RPMI7951 (cell line): ENCODE results near the gene DZIP3. TPM values are rescaled to one million over a fixed set of nuclear protein-coding genes. Genes with fewer than 3 reads are reported as not detected.
A peak's percentile ranks its signal among the peaks of the same experiment; 100 is the strongest.
"Not testable (repeated sequence)": the region's sequence is repeated elsewhere in the genome, so short reads cannot be mapped to it uniquely, and the experiment has no call there.

ENCODE experiments used
- DNase-seq: peaks from one replicate; pipeline ENCODE4 v3.0.0-alpha.2; 2012; ENCODE audit warnings: low read depth
- total RNA-seq: library from RNA; depleted of rRNA; stranded (reverse); fragments of >200 nt; shearing (Covaris generic); gene quantifications from 2 replicates; pipeline ENCODE4 v1.2.3, GENCODE V29; 2014

Gene DZIP3
- total RNA-seq, 1 experiment from 2014 or later = 12.5 TPM

GRCh38 chr3:108602249-108602934, 12.9 kb downstream of the DZIP3 start:
- DNase-seq = no peak

- no peak for DNase-seq
These were observed 13.4 kb downstream of the DZIP3 start for GRCh38 chr3:108602935-108603294.

DNA sequence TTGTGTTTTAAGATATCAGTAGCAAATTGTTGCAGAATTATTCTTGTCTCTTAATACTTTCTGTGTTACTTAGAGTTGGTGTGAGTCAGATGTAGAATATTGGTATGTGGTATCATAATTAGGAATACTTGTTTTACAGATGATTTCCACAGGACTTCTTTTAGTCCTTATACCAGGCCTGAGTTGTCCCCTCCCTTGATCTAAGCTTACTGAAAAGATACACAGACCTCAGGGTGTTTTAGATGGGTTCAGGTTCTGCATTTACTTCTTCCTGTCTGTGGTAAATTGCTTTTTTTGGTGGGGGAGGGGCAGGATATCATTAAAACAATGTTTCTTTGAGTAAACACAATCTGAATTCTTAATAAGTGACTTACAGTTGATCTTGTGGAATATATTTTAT, 14.2 kb downstream of the DZIP3 start:
- DNase-seq = no peak

DNA sequence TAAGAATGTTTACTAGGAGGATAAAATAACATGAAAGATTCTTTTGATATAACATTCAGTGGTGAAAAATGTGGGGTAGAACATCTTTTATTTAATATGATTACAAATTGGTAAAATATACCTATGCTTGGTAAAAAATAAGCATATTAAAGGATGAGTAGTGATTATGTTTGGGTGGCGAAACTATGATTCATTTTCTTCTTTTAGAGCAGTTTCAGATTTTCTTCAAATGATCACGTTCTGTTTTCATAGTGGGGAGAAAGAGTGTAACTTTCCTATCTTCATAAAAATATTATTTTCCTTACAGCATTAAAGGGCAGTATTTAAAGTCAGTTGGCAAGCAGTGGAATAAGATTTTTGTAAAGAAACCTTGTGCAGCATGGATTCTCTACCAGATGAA, 15.5 kb downstream of the DZIP3 start:
- no peak for DNase-seq

DNA sequence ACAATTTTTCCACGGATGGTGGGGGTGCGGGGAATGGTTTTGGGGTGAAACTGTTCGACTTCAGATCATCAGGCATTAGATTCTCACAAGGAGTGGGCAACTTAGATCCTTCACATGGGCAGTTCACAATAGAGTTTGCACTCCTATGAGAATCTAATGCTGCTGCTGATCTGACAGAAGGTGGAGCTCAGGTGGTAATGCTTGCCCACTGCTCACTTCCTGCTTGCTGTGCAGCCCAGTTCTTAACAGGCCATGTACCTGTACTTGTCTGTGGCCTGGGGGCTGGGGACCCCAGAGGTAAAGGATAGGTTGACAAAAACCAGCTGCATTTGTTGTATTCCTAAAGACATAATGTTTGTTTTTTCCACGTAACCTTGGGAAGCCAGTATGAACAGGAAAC, 16.0 kb downstream of the DZIP3 start:
- DNase-seq = no peak

GRCh38 chr3:108608750-108609149, 19.2 kb downstream of the DZIP3 start:
- DNase-seq = no peak

GRCh38 chr3:108610651-108611050, 21.1 kb downstream of the DZIP3 start:
- DNase-seq = no peak

DNA sequence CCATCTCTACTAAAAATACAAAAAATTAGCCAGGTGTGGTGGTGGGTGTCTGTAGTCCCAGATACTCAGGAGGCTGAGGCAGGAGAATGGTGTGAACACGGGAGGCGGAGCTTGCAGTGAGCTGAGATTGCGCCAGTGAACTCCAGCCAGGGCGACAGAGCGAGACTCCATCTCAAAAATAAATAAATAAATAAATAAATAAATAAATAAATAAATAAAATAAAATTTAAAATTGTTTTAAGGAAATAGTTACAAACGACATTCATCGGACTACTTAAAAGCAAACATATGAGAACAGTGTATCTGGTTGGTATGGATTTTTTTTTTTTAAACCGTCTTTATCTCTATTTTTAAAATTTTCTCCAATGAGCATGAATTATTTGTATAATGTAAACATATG, 26.6 kb downstream of the DZIP3 start:
- DNase-seq = not testable (repeated sequence)

DNA sequence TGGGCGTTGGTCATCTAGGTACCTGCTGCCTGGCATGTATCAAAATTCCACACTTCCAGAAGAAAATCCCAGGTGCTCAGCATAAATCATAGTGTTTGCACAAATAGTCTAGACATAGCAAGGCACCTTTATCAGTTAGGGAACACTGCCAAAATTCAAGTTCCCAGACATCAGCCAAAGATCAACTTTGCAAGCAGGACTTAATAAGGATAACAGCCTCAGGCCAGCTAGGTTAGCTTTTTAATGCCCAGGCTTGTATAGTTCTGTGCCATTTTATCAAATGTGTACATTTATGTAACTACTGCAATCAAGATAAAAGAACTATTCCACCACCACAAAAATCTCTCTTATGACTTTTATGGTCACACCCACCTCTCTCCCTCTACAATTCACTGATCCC, 30.7 kb downstream of the DZIP3 start:
- no peak for DNase-seq

DNA sequence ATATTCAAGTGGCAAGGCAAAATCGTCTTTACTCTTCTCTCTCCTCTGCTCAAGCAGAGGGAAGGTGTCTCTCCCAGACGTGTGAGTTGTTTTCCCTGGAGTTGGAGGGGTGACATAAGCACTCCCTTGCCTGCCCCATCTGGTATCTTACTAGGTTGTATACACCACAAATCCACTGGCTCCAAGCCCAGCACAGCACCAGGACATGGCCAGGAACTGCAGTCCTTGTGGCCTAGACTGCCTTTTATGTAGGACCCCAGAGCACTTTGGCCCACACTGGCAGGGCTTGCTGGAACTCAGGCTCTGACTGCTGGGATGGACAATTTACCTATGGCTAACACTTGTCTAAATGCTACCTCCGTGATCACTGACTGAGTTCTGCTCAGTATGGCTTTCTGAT, 34.0 kb downstream of the DZIP3 start:
- DNase-seq = peak; percentile 19

DNA sequence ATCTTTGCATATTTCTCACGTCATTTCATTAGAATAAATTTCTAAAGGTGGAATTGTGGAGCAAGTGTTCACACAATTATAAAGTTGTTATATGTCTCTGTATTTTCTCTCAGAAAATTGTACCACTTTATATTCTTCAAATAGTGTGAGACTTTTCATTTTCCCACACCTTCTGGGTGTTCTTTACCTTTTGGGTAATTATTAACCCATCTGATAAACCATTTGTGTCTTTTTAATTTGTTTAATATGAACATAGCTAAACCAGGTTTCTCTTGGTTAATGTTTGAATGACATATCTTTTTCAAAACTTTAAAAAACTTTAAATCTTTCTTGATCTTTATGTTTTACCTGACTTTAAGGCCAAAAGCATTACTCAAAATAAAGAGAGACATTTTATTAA, 40.5 kb downstream of the DZIP3 start:
- DNase-seq = no peak

GRCh38 chr3:108642526-108642925, 53.0 kb downstream of the DZIP3 start:
- DNase-seq = no peak

GRCh38 chr3:108645364-108645763, 55.8 kb downstream of the DZIP3 start:
- DNase-seq = no peak

GRCh38 chr3:108655664-108656063, 66.1 kb downstream of the DZIP3 start:
- DNase-seq = not testable (repeated sequence)

DNA sequence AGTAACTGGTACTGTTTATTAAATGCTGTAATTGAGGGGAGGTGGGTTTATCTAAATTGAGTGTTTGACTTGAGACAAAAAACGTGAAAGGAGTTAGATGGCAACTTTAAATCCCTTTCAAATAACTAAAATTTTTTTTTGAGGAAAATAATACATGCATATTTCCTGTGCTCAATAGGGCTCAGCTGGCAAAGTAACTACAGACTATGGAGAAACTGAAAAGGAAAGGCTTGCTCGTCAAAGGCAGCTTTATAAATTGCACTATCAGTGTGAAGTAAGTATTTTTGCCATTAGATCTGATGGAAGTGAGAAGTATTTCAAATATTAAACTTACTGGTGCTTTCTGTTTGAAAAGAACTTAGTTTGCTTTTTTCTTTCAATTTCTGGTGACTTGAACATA, 72.2 kb downstream of the DZIP3 start:
- DNase-seq = no peak

- DNase-seq = peak; percentile 63
These were observed 72.7 kb downstream of the DZIP3 start for GRCh38 chr3:108662142-108662738.

DNA sequence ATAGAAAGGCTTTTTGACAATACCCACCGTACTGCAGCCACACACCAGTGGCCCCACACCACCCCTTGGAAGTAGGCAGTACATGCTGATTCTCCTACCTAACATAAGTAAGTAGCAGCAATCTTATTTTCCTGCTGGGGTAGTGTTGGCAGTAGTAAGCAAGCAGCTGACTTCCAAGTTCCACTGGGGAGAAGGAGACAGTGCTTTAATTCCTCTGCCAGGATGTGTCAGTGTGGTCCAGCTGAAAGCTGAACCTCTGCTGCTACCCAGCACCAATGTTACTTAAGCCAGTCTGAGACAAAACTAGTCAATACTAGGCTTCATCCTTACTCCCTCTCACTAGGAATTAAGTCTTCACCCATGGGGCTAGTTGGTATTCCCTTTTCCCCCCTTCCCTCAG, 74.7 kb downstream of the DZIP3 start:
- no peak for DNase-seq

GRCh38 chr3:108667312-108667711, 77.8 kb downstream of the DZIP3 start:
- DNase-seq = no peak

DNA sequence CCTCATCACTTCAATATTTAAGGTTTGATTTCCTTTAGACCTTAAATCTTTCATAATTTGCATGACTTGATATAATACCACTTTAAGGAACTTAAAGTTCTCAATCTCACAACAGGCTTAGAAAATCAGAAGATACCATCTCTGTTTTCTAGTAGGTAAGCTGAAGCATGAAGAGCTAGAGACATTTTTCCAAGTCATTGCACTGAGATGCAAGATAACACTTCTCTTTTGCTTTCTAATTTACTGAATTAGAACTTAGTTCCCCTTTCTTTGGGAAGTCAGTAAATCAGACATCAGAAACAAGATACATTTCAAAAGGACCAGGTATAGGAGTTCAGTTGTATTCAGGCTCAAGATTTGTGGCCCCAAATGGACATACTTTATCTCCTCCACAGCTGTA, 79.7 kb downstream of the DZIP3 start:
- no peak for DNase-seq

- DNase-seq = no peak
These were observed 83.2 kb downstream of the DZIP3 start for GRCh38 chr3:108672701-108673100.

DNA sequence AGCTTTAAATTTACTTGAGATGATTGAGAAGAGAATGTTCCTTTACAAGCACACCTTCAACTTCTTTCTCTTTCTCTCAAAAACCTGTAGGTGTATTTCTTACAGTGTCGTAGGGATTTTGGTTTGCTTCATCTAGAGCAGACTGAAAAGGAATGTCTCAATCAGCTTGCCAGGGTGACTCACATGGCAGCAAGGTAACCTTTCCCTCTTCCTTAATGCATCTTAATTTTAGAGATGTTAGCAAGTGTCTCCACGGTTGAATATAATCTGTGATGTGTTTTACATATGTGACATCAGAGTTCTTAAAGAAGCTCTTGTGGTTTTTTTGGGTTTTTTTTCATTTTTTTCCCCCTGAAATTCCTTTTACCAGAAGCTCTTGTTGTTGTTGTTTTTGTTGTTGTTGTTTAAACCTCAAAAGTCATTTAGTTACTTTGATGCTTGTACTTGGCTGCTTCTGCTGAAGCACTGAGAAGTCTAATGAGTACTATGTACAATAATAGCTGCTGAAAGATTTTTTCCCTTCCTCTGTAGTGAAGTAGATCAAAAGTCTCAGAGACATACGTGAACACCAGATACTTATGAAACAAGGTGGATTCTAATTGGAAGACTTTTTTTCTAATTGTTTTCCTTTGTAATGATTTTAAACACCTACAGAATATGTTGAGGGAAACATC, 84.6 kb downstream of the DZIP3 start:
- DNase-seq = no peak

DNA sequence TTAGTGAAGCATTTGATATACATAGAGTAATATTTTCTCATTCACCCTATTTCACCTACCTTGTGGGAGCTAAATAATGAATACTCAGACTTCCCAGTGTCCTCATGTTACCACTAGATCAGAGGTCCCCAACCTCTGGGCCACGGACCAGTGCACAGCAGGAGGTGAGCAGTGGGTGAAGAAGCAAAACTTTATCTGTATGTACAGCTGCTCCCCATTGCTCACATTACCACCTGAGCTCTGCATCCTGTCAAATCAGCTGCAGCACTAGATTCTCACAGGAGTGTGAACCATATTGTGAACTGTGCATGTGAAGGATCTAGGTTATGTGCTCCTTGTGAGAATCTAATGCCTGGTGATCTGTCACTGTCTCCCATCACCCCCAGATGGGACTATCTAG, 88.3 kb downstream of the DZIP3 start:
- no peak for DNase-seq

- DNase-seq = peak; percentile 2
These were observed 102.8 kb downstream of the DZIP3 start for GRCh38 chr3:108692286-108692685.
